ENCODE measurements around the gene FAM177B.
"Not testable (repeated sequence)": the region's sequence is repeated elsewhere in the genome, so short reads cannot be mapped to it uniquely, and the experiment has no call there.

Gene FAM177B

DNA sequence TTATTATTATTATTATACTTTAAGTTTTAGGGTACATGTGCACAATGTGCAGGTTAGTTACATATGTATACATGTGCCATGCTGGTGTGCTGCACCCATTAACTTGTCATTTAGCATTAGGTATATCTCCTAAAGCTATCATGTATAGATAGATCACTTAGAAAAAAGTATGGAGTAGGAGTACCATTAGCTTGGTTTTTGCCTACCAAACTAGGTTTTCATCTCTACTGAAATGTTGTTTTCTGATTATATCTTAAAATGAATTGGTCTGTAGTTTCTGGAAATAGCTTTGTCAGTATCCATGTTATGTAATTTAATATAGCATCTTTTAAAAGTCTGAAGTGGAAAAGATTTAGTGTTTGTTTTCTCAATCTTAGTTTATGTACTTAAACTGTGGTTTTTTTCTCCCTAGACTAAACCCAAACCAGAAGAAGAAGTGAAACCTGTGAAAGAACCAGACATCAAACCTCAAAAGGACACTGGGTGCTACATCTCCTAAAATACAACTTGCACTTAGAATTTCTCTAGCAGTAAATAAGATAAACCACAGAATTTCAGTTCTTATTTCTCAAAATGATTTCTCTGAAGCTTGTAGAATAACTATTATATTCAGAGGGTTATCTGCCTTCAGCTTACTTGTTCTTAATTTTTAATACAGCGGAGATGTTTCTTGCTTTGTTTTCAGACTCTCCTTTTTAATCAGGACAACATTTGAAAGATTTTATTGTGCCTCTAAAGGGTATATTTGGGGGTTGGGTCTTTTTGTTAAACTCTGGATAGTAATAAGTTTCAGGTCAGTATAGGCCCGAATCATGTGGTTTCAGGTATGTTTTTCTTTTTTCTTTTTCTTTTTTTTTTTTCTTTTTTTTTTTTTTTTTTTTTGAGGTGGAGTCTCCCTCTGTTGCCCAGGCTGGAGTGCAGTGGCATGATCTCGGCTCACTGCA, 4.5 kb upstream of the FAM177B start:
- peak overlapping the region; percentile 26 for H3K27ac ChIP-seq
- no peaks in the 10 kb centered on the region for H3K9me3 ChIP-seq
- peaks cover 100% of the 10 kb centered on the region for H3K36me3 ChIP-seq
- TF ChIP-seq, protein P1, sequence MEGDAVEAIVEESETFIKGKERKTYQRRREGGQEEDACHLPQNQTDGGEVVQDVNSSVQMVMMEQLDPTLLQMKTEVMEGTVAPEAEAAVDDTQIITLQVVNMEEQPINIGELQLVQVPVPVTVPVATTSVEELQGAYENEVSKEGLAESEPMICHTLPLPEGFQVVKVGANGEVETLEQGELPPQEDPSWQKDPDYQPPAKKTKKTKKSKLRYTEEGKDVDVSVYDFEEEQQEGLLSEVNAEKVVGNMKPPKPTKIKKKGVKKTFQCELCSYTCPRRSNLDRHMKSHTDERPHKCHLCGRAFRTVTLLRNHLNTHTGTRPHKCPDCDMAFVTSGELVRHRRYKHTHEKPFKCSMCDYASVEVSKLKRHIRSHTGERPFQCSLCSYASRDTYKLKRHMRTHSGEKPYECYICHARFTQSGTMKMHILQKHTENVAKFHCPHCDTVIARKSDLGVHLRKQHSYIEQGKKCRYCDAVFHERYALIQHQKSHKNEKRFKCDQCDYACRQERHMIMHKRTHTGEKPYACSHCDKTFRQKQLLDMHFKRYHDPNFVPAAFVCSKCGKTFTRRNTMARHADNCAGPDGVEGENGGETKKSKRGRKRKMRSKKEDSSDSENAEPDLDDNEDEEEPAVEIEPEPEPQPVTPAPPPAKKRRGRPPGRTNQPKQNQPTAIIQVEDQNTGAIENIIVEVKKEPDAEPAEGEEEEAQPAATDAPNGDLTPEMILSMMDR (IDR thresholded peaks at IDR 0.05), result no peak
- H3K27me3 ChIP-seq, result no peaks in the 10 kb centered on the region
- no peaks in the 10 kb centered on the region for H3K4me1 ChIP-seq (ENCODE audit: control insufficient read depth in 1 of 2, insufficient read depth in 1 of 2, low read depth in 1 of 2, low read length in 1 of 2)
- H3K4me3 ChIP-seq (ENCODE audit: low read depth in 1 of 2, low read length in 1 of 2), result no peak overlapping the region

DNA sequence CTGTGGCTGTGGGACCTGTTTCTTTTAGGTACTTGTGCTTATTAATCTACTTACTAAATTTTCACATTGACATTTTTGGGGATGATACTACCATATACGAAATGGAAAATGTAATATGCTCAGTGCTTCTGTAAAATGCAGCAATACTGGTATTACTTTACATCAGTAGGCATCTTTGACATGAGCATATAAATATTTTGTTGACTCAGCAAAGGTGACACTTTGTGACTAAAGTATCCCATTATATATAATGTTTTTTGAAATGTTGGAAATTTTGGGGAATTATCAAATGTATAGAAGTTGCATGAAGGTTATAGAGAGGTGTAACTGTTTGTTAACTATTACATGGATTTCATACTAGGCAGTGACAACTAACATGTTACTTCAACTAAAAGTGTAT, 2.3 kb upstream of the FAM177B start:
- H3K27ac ChIP-seq, result no peak overlapping the region
- H3K4me3 ChIP-seq (ENCODE audit: low read depth in 1 of 2, low read length in 1 of 2), result no peak overlapping the region
- H3K4me1 ChIP-seq (ENCODE audit: control insufficient read depth in 1 of 2, insufficient read depth in 1 of 2, low read depth in 1 of 2, low read length in 1 of 2), result no peaks in the 10 kb centered on the region
- H3K36me3 ChIP-seq, result peaks cover 83% of the 10 kb centered on the region
- H3K9me3 ChIP-seq, result no peaks in the 10 kb centered on the region
- TF ChIP-seq, protein P1 (IDR thresholded peaks at IDR 0.05), result no peak
- no peaks in the 10 kb centered on the region for H3K27me3 ChIP-seq

DNA sequence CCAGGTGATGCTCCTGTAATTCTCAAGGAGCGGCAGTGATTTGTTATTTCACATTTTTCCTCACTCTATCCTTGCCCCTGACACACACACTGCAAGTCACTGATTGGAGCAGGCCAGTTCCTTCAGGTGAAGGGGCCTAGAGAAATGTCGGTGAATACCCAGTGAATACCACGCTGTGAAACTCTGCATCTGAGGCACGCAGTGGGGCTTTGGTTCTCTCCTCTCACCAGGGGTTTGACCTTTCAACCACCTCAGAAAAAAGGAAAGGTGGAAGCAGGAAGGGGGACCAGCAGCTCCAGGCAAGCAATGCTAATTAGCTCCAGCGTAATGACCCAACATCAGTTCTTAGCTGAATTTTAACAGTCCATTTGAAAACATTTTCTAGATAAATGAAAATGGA, 532 bp upstream of the FAM177B start:
- H3K27me3 ChIP-seq, result no peaks in the 10 kb centered on the region

DNA sequence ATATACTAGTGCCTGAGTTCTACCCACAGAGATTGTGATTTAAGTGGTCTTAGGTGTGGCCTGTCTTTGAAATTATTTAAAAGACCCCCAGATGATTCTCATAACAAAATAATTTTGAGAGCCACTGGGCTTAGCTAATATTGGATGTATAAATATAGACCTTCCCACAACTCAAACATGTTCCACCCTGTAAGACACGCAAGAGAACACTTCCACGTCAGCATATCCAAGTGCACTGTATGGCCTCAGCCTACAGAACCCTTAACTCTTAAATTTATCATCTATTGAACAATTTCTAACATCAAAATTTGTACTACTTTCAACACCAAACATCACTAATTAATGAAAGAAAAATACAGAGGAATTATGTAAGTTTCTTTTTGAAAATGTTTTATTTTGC, 2.5 kb downstream of the FAM177B start:
- TF ChIP-seq, protein P1 (IDR thresholded peaks at IDR 0.05), result no peak
- H3K4me3 ChIP-seq (ENCODE audit: low read depth in 1 of 2, low read length in 1 of 2), result no peak overlapping the region
- no peaks in the 10 kb centered on the region for H3K4me1 ChIP-seq (ENCODE audit: control insufficient read depth in 1 of 2, insufficient read depth in 1 of 2, low read depth in 1 of 2, low read length in 1 of 2)
- no peaks in the 10 kb centered on the region for H3K9me3 ChIP-seq
- H3K27me3 ChIP-seq, result no peaks in the 10 kb centered on the region
- peaks cover 36% of the 10 kb centered on the region for H3K36me3 ChIP-seq
- no peak overlapping the region for H3K27ac ChIP-seq

More for the DNA sequence above, 532 bp upstream of the FAM177B start:
- no peaks in the 10 kb centered on the region for H3K4me1 ChIP-seq (ENCODE audit: control insufficient read depth in 1 of 2, insufficient read depth in 1 of 2, low read depth in 1 of 2, low read length in 1 of 2)
- peaks cover 66% of the 10 kb centered on the region for H3K36me3 ChIP-seq
- no peak overlapping the region for H3K4me3 ChIP-seq (ENCODE audit: low read depth in 1 of 2, low read length in 1 of 2)
- H3K27ac ChIP-seq, result no peak overlapping the region
- no peaks in the 10 kb centered on the region for H3K9me3 ChIP-seq
- TF ChIP-seq, protein P1 (IDR thresholded peaks at IDR 0.05), result no peak

DNA sequence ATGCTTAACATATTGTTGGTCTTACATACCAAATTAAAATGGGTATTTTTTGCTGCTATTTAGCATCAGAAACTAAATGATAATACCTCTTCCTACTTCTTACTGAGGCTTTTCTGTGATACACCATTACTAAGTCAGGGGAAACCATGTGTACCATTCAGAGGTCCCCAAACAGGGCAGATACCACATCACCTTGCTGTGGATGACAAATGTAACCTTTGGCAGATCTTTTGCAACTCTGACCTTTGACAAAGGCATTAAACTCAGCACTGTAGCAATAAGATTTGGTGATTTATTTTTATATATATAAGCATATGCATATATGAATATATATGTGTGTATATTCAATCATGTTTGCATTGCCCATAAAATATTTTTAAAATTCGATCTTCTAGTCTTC, 2.9 kb downstream of the FAM177B start:
- H3K27me3 ChIP-seq, result no peaks in the 10 kb centered on the region
- no peaks in the 10 kb centered on the region for H3K4me1 ChIP-seq (ENCODE audit: control insufficient read depth in 1 of 2, insufficient read depth in 1 of 2, low read depth in 1 of 2, low read length in 1 of 2)
- no peak overlapping the region for H3K27ac ChIP-seq
- no peaks in the 10 kb centered on the region for H3K9me3 ChIP-seq
- TF ChIP-seq, protein P1 (IDR thresholded peaks at IDR 0.05), result no peak
- H3K36me3 ChIP-seq, result peaks cover 31% of the 10 kb centered on the region
- H3K4me3 ChIP-seq (ENCODE audit: low read depth in 1 of 2, low read length in 1 of 2), result no peak overlapping the region

DNA sequence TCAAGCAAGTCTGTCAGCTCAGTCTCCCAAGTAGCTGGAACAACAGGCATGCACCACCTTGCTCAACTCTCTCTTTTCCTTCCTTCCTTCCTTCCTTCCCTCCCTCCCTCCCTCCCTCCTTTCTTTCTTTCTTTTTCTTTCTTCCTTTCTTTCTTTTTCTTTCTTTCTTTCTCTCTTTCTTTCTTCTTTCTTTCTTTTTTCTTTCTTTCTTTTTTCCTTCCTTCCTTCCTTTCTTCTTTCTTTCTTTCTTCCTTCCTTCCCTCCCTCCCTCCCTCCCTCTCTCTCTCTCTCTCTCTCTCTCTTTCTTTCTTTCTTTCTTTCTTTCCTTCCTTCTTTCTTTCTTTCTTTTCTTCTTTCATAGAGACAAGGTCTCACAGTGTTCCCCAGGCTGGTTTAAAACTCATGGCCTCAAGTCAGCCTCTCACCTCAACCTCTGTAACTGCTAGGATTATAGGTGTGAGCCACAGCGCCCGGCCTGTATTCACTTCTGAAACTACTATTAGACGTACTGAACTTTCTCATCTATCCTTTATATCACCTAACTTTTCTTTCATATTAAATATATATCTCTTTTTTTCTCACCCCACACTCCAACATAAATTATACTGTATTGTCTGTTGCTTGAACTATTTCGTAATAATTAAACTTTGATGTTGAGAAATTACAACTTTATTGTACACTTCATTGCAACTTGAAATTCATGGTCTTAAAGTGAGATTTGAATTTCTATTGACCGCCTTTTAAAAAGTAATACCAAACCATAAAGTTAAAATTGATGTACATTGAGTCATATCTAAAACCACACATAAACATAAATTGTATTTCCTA, 4.8 kb downstream of the FAM177B start:
- not testable (repeated sequence) for H3K27ac ChIP-seq; H3K9me3 ChIP-seq; H3K4me3 ChIP-seq (ENCODE audit: low read depth in 1 of 2, low read length in 1 of 2); H3K4me1 ChIP-seq (ENCODE audit: control insufficient read depth in 1 of 2, insufficient read depth in 1 of 2, low read depth in 1 of 2, low read length in 1 of 2); H3K27me3 ChIP-seq
- peaks cover 12% of the 10 kb centered on the region for H3K36me3 ChIP-seq

Data from neutrophil (primary cell).